T-helper 2 cell treated with Interferon-gamma antibody and Interleukin-4, amounts not matched to agents 5 μg/mL and 100 μg/mL, for 36 hours (primary cell): Measurements from ENCODE around the gene FANCL.
"Not testable (repeated sequence)": the region's sequence is repeated elsewhere in the genome, so short reads cannot be mapped to it uniquely, and the experiment has no call there.

ENCODE experiments used
- DNase-seq: peaks from one replicate; pipeline ENCODE4 v3.0.0; 2021; ENCODE audit warnings: low spot score
- H3K27ac Mint-ChIP-seq: one replicate; pipeline ENCODE4 v1.8.0; 2021; ENCODE audit warnings: mild to moderate bottlenecking, mixed read lengths
- H3K27me3 Mint-ChIP-seq: one replicate; pipeline ENCODE4 v1.8.0; 2021; ENCODE audit warnings: low read depth, mixed read lengths
- H3K36me3 Mint-ChIP-seq: one replicate; pipeline ENCODE4 v1.8.0; 2021; ENCODE audit warnings: low read depth, mixed read lengths
- H3K4me1 Mint-ChIP-seq: one replicate; pipeline ENCODE4 v1.8.0; 2021; ENCODE audit warnings: low read depth, mixed read lengths
- H3K4me3 Mint-ChIP-seq: one replicate; pipeline ENCODE4 v1.8.0; 2022; ENCODE audit warnings: mild to moderate bottlenecking, moderate library complexity, mixed read lengths
- H3K9me3 Mint-ChIP-seq: one replicate; pipeline ENCODE4 v1.8.0; 2021; ENCODE audit warnings: mixed read lengths

Gene FANCL

GRCh38 chr2:58240670-58241545, at the start of gene FANCL:
Gene FANCL, minus strand, starts transcription at chr2:58241325. Its CDS starts 12 bp downstream, at chr2:58241313.
- H3K36me3 Mint-ChIP-seq = no peaks in the 10 kb centered on the region
- peak within 1 kb of the TSS; percentile 94 for H3K4me3 Mint-ChIP-seq
- no peaks in the 10 kb centered on the region for H3K9me3 Mint-ChIP-seq
- H3K27me3 Mint-ChIP-seq = peaks cover 13% of the 10 kb centered on the region
- peak; percentile 81 for DNase-seq
- peak within 1 kb of the TSS; percentile 84 for H3K27ac Mint-ChIP-seq
- peaks cover 23% of the 10 kb centered on the region for H3K4me1 Mint-ChIP-seq

GRCh38 chr2:58289029-58289428, 47.9 kb upstream of the FANCL start:
- Mint-ChIP-seq H3K4me3 (no peak overlapping the region), H3K4me1 (no peaks in the 10 kb centered on the region), H3K27ac (no peak overlapping the region), H3K9me3 (no peaks in the 10 kb centered on the region), H3K27me3 (no peaks in the 10 kb centered on the region), H3K36me3 (no peaks in the 10 kb centered on the region)
- no peak for DNase-seq

- Mint-ChIP-seq H3K27ac (no peak overlapping the region), H3K9me3 (no peaks in the 10 kb centered on the region), H3K4me3 (no peak overlapping the region), H3K4me1 (no peaks in the 10 kb centered on the region), H3K27me3 (no peaks in the 10 kb centered on the region), H3K36me3 (no peaks in the 10 kb centered on the region)
- no peak for DNase-seq
Measured at GRCh38 chr2:58283931-58284330, 42.8 kb upstream of the FANCL start.

- H3K36me3 Mint-ChIP-seq, DNase-seq, H3K4me3 Mint-ChIP-seq, H3K27me3 Mint-ChIP-seq, H3K9me3 Mint-ChIP-seq, H3K4me1 Mint-ChIP-seq, H3K27ac Mint-ChIP-seq: not testable (repeated sequence)
Measured at GRCh38 chr2:58275144-58275543, 34.0 kb upstream of the FANCL start.

- Mint-ChIP-seq H3K27ac (no peak overlapping the region), H3K36me3 (no peaks in the 10 kb centered on the region), H3K4me3 (no peak overlapping the region), H3K4me1 (no peaks in the 10 kb centered on the region), H3K27me3 (no peaks in the 10 kb centered on the region), H3K9me3 (no peaks in the 10 kb centered on the region)
- DNase-seq = no peak
Measured at GRCh38 chr2:58271826-58272225, 30.7 kb upstream of the FANCL start.

GRCh38 chr2:58268685-58269084, 27.6 kb upstream of the FANCL start:
- Mint-ChIP-seq H3K27ac (no peak overlapping the region), H3K9me3 (no peaks in the 10 kb centered on the region), H3K36me3 (no peaks in the 10 kb centered on the region), H3K4me1 (no peaks in the 10 kb centered on the region), H3K27me3 (no peaks in the 10 kb centered on the region), H3K4me3 (no peak overlapping the region)
- DNase-seq = no peak

- H3K4me1 Mint-ChIP-seq = no peaks in the 10 kb centered on the region
- no peaks in the 10 kb centered on the region for H3K9me3 Mint-ChIP-seq
- no peak for DNase-seq
- no peaks in the 10 kb centered on the region for H3K27me3 Mint-ChIP-seq
- no peaks in the 10 kb centered on the region for H3K36me3 Mint-ChIP-seq
- H3K27ac Mint-ChIP-seq = no peak overlapping the region
- no peak overlapping the region for H3K4me3 Mint-ChIP-seq
Measured at GRCh38 chr2:58266211-58266610, 25.1 kb upstream of the FANCL start.

GRCh38 chr2:58261209-58261608, 20.1 kb upstream of the FANCL start:
- H3K4me1 Mint-ChIP-seq = no peaks in the 10 kb centered on the region
- H3K36me3 Mint-ChIP-seq = no peaks in the 10 kb centered on the region
- no peaks in the 10 kb centered on the region for H3K27me3 Mint-ChIP-seq
- H3K27ac Mint-ChIP-seq = no peak overlapping the region
- H3K4me3 Mint-ChIP-seq = no peak overlapping the region
- DNase-seq = no peak
- H3K9me3 Mint-ChIP-seq = peaks cover 10% of the 10 kb centered on the region

- H3K4me1 Mint-ChIP-seq, H3K4me3 Mint-ChIP-seq, H3K27me3 Mint-ChIP-seq, H3K36me3 Mint-ChIP-seq, H3K27ac Mint-ChIP-seq: not testable (repeated sequence)
- peak; percentile 32 for DNase-seq
- H3K9me3 Mint-ChIP-seq = peaks cover 10% of the 10 kb centered on the region
Measured at GRCh38 chr2:58258456-58258855, 17.3 kb upstream of the FANCL start.

GRCh38 chr2:58251331-58252201, 10.4 kb upstream of the FANCL start:
- not testable (repeated sequence) for DNase-seq, H3K36me3 Mint-ChIP-seq, H3K9me3 Mint-ChIP-seq, H3K27ac Mint-ChIP-seq, H3K27me3 Mint-ChIP-seq, H3K4me1 Mint-ChIP-seq, H3K4me3 Mint-ChIP-seq

GRCh38 chr2:58241546-58241864, 380 bp upstream of the FANCL start:
- Mint-ChIP-seq H3K27ac (peak overlapping the region; percentile 84), H3K27me3 (peaks cover 14% of the 10 kb centered on the region), H3K4me3 (peak overlapping the region; percentile 94), H3K36me3 (no peaks in the 10 kb centered on the region), H3K9me3 (no peaks in the 10 kb centered on the region), H3K4me1 (peaks cover 23% of the 10 kb centered on the region)
- no peak for DNase-seq

GRCh38 chr2:58239243-58239925, 1.7 kb downstream of the FANCL start:
- DNase-seq = no peak
- peaks cover 26% of the 10 kb centered on the region for H3K4me1 Mint-ChIP-seq
- no peak overlapping the region for H3K27ac Mint-ChIP-seq
- H3K9me3 Mint-ChIP-seq = no peaks in the 10 kb centered on the region
- peaks cover 3% of the 10 kb centered on the region for H3K27me3 Mint-ChIP-seq
- H3K36me3 Mint-ChIP-seq = no peaks in the 10 kb centered on the region
- peak overlapping the region; percentile 9 for H3K4me3 Mint-ChIP-seq

- Mint-ChIP-seq H3K36me3 (no peaks in the 10 kb centered on the region), H3K4me3 (no peak overlapping the region), H3K9me3 (no peaks in the 10 kb centered on the region), H3K27me3 (no peaks in the 10 kb centered on the region), H3K27ac (no peak overlapping the region), H3K4me1 (peaks cover 26% of the 10 kb centered on the region)
- no peak for DNase-seq
Measured at GRCh38 chr2:58237741-58238140, 3.4 kb downstream of the FANCL start.

GRCh38 chr2:58235984-58236383, 5.1 kb downstream of the FANCL start:
- H3K36me3 Mint-ChIP-seq = no peaks in the 10 kb centered on the region
- DNase-seq = no peak
- no peaks in the 10 kb centered on the region for H3K9me3 Mint-ChIP-seq
- H3K27me3 Mint-ChIP-seq = no peaks in the 10 kb centered on the region
- H3K4me1 Mint-ChIP-seq = peaks cover 23% of the 10 kb centered on the region
- no peak overlapping the region for H3K4me3 Mint-ChIP-seq
- no peak overlapping the region for H3K27ac Mint-ChIP-seq
